OCI-LY1 (cell line): ENCODE results near the gene SLCO2A1.

Source experiments
- CTCF ChIP-seq: fragments of 200-600 bp; sonication (generic), shearing (Covaris generic); IDR thresholded peaks from 2 replicates; pipeline ENCODE4 v1.5.1; 2017; ENCODE audit warnings: mild to moderate bottlenecking, antibody characterized with exemption, low read length, moderate library complexity, mixed read lengths
- EZH2 ChIP-seq: fragments of 200-600 bp; sonication (generic), shearing (Covaris generic); IDR thresholded peaks from 2 replicates; pipeline ENCODE4 v1.8.0; 2017; ENCODE audit warnings: borderline replicate concordance, mixed run types, mild to moderate bottlenecking, antibody characterized with exemption, low read length, moderate library complexity, mixed read lengths

DNA sequence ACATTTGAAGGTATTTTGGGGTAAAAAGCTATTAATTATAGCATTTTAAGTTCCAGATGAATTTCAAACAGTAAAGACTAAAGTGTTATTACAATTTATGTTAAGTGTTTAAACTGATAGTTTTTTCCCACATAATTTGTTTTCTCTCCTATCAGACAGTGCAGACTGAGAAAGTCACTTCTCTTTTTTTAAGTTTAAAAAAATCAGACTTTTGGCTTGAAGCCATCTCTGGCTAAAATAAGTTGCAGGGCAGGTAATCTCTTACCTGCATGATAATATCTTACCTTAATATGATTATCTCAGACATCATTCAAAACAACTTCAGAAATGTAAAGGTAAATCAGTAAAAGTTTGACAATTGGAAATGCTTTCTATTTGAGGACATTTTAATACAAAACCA lies 112.6 kb downstream of the SLCO2A1 start:
- TF ChIP-seq CTCF: no peak
- TF ChIP-seq EZH2: no peak
